Measurements from ENCODE around the gene AKAP5. TPM values are rescaled to one million over a fixed set of nuclear protein-coding genes. Genes with fewer than 3 reads are reported as not detected.

AKAP5 gene, protein sequence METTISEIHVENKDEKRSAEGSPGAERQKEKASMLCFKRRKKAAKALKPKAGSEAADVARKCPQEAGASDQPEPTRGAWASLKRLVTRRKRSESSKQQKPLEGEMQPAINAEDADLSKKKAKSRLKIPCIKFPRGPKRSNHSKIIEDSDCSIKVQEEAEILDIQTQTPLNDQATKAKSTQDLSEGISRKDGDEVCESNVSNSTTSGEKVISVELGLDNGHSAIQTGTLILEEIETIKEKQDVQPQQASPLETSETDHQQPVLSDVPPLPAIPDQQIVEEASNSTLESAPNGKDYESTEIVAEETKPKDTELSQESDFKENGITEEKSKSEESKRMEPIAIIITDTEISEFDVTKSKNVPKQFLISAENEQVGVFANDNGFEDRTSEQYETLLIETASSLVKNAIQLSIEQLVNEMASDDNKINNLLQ
- 0.87 and 1.3 TPM in 2 replicates for total RNA-seq (2014; rRNA removed; shearing (Covaris generic); ENCODE audit: low replicate concordance)

DNA sequence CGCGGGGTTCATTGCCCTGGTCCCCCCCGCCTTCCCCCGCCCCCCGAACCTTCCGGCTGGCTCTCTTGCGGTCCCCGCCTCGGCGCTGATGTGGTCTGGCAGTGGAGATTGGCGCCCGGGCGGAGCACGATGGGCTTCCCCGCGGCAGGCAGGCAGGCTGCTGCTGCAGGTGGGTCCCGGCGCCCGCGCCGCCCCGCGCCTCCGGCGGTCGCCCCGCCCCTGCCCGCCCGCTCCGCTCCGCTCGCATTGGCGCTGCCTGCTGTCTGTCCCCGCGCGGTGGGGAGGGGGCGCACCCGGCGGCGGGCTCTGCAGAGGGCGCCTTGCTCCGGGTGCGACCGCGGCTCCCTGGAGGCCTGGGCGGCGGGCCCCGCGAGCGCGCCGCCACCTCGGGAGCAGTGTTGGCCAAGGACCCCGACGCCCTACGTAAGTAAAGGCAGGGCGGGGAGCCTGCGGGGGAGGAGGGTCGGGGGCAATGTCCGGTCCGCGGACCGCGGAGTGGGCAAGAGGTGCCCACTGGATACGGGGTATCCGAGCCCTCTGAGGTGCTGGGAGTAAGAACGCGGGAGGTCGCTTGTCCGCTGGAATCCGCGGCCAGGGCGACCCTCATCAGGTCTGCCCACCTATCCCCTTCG, at the start of gene AKAP5:
Gene AKAP5, plus strand, starts transcription at position 309 of the 632 bp plus-strand sequence. CDS start 2,896 bp downstream, outside the sequence.
- in situ Hi-C loops (cut with HindIII; ENCODE audit: low pct_unique_long_range_greater_than_20kb, low sequenced_read_pairs) = no loop called here
- DNase-seq (ENCODE audit: low read depth) = peak; percentile 41

- no peak for DNase-seq (ENCODE audit: low read depth)
- in situ Hi-C loops (cut with HindIII; ENCODE audit: low pct_unique_long_range_greater_than_20kb, low sequenced_read_pairs) = no loop called here
Measured at GRCh38 chr14:64416348-64416932, 48.9 kb upstream of the AKAP5 start.

DNA sequence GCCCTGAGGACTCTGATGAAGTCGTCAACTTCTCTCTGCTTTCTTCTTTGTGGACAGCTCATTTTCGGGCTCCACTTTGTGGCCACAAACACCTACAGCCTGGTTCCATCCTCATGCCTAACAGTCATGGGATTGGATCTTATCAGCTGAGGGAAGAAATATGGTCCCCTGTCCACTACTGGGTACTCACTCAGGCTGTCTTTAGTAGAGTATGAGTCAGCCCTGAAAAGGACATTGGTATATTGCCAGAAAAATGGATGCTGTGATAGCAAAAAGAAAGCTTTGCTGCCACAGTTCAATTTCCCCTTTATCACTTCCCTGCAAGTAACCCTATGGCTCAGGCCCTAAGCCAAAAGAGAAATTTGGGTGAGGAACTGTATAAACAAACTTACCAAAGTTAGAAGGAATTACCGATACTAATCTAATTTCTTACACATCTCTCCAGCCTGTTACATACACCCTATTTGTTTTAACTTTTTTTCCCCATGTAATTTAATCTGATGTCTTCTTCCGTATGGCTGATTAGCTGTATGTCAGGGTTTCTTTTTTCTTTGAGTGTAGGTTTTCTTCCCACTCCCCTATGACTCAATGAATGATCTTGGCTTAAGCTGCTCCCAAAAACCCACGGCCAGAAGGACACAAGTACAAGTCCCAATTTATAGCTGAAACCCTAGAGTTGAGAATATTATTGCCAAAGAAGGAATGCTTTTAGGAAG, 48.1 kb upstream of the AKAP5 start:
- no peak for DNase-seq (ENCODE audit: low read depth)
- in situ Hi-C loops (cut with HindIII; ENCODE audit: low pct_unique_long_range_greater_than_20kb, low sequenced_read_pairs) = no loop called here

- DNase-seq (ENCODE audit: low read depth) = no peak
- in situ Hi-C loops (cut with HindIII; ENCODE audit: low pct_unique_long_range_greater_than_20kb, low sequenced_read_pairs) = no loop called here
Measured at GRCh38 chr14:64417771-64418125, 47.6 kb upstream of the AKAP5 start.

DNA sequence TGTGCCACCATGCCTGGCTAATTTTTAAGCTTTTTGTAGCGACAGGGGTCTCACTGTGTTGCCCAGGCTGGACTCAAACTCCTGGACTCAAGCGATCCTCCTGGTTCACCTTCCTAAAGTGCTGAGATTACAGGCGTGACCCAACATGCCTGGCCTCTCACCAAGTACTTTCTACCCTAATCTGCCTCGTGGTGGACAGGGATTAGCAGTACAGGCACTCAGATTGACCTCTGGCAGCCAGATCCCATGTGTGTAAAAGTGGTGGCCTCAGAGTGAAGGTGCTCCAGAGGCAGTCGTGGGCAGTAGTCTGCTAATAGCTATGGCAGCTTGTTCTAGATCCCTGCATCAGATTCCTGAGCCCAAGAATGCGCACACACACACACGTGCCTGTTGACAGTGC, 46.3 kb upstream of the AKAP5 start:
- in situ Hi-C loops (cut with HindIII; ENCODE audit: low pct_unique_long_range_greater_than_20kb, low sequenced_read_pairs) = no loop called here
- no peak for DNase-seq (ENCODE audit: low read depth)

DNA sequence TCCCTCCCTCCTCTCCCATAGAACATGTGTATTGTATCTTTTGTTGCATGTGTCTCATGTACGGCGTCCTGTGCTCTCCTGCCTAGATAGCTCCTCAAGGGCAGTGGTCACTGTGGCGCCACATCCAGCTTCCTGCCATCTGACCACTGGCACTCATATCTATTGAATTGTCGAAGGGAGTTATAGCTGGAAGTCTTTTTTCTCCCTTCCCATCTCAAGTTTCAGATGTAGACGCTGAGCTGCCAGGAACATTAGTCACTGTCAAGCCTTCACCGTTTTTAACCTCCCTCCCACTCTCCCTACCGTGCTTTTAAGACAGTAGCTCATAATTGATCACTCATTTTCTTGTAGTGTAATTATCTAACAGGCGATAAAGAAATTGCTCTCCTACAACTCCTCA, 44.1 kb upstream of the AKAP5 start:
- DNase-seq (ENCODE audit: low read depth) = peak; percentile 44
- in situ Hi-C loops (cut with HindIII; ENCODE audit: low pct_unique_long_range_greater_than_20kb, low sequenced_read_pairs) = no loop called here

GRCh38 chr14:64422005-64422404, 43.3 kb upstream of the AKAP5 start:
- no peak for DNase-seq (ENCODE audit: low read depth)
- in situ Hi-C loops (cut with HindIII; ENCODE audit: low pct_unique_long_range_greater_than_20kb, low sequenced_read_pairs) = no loop called here

- DNase-seq (ENCODE audit: low read depth) = no peak
- in situ Hi-C loops (cut with HindIII; ENCODE audit: low pct_unique_long_range_greater_than_20kb, low sequenced_read_pairs) = no loop called here
Measured at GRCh38 chr14:64422756-64423155, 42.5 kb upstream of the AKAP5 start.

DNA sequence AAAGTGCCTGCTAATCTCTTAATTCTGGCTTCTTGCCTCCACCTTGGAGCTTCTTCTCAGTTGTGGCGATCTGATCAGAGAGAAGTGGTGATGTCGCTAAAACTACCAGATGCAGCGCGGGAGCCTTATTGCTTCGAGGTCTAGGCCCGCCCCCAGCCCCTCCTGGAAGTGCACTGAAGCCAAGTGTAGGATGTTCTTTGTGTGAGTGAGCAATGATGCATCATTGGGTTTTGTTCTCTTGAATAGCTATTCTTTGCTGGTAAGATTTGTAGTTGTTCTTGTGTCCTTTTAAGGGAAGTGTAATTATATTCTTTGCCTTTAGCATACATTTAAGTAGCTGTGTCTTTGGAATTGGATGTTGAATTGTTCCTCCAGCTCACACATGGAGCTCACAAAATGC, 41.3 kb upstream of the AKAP5 start:
- in situ Hi-C loops (cut with HindIII; ENCODE audit: low pct_unique_long_range_greater_than_20kb, low sequenced_read_pairs) = no loop called here
- no peak for DNase-seq (ENCODE audit: low read depth)

- DNase-seq (ENCODE audit: low read depth) = no peak
- in situ Hi-C loops (cut with HindIII; ENCODE audit: low pct_unique_long_range_greater_than_20kb, low sequenced_read_pairs) = no loop called here
Measured at GRCh38 chr14:64434528-64434927, 30.8 kb upstream of the AKAP5 start.

GRCh38 chr14:64438181-64438841, 27.0 kb upstream of the AKAP5 start:
- in situ Hi-C loops (cut with HindIII; ENCODE audit: low pct_unique_long_range_greater_than_20kb, low sequenced_read_pairs) = no loop called here
- DNase-seq (ENCODE audit: low read depth) = peak; percentile 94

DNA sequence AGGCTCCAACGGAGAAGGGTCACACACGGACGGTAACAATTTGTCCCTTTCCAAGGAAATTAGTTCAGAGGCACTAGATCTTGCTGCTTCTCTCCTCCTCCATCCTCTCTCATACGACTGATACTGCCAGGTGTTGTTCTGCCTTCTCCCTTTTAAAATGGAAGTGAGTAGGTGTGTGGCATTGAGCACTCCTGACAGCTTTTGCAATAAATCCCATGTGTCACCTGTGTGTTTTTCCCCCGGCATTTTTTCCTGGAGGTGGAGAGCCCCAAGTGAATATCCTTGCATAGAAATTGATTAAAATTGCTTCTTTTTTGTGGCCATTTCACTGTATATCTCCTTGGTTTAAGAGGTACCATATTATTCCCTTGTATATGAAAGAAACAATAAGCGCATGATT, 26.2 kb upstream of the AKAP5 start:
- no peak for DNase-seq (ENCODE audit: low read depth)
- in situ Hi-C loops (cut with HindIII; ENCODE audit: low pct_unique_long_range_greater_than_20kb, low sequenced_read_pairs) = no loop called here

- no peak for DNase-seq (ENCODE audit: low read depth)
- in situ Hi-C loops (cut with HindIII; ENCODE audit: low pct_unique_long_range_greater_than_20kb, low sequenced_read_pairs) = no loop called here
Measured at GRCh38 chr14:64440494-64440893, 24.8 kb upstream of the AKAP5 start.

DNA sequence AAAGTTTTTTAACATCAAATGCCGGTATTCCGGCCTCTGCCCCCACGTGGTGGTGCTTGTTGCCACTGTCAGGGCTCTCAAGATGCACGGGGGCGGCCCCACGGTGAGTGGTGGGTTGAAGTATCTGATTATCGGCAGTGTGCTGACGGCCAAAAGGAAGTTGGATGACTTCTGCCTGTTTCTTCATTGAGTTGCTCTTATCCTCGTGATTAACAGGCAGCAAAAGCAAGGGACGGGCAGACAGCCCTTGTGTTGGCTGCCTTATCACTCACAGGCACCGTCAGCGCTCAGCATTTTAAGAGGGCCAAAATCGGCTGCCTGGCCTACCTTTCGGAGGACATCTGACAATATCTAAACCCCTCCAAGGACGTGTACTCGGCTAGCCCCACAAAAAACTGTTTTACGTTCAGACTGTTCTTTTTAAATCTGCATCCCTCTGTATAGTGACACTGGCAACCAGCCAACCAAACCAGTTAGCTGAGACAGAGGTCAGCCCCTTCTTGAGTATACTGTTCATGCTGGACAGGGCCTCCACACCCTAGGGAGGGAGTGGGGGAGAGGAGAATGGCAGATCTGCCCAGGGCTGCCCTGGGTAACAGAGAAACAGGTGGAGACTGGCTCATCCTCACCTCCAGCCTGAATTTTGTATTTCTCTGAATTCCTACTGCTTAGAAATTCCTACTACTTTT, 22.9 kb upstream of the AKAP5 start:
- in situ Hi-C loops (cut with HindIII; ENCODE audit: low pct_unique_long_range_greater_than_20kb, low sequenced_read_pairs) = no loop called here
- DNase-seq (ENCODE audit: low read depth) = peak; percentile 16

GRCh38 chr14:64444140-64444539, 21.2 kb upstream of the AKAP5 start:
- in situ Hi-C loops (cut with HindIII; ENCODE audit: low pct_unique_long_range_greater_than_20kb, low sequenced_read_pairs) = no loop called here
- no peak for DNase-seq (ENCODE audit: low read depth)

DNA sequence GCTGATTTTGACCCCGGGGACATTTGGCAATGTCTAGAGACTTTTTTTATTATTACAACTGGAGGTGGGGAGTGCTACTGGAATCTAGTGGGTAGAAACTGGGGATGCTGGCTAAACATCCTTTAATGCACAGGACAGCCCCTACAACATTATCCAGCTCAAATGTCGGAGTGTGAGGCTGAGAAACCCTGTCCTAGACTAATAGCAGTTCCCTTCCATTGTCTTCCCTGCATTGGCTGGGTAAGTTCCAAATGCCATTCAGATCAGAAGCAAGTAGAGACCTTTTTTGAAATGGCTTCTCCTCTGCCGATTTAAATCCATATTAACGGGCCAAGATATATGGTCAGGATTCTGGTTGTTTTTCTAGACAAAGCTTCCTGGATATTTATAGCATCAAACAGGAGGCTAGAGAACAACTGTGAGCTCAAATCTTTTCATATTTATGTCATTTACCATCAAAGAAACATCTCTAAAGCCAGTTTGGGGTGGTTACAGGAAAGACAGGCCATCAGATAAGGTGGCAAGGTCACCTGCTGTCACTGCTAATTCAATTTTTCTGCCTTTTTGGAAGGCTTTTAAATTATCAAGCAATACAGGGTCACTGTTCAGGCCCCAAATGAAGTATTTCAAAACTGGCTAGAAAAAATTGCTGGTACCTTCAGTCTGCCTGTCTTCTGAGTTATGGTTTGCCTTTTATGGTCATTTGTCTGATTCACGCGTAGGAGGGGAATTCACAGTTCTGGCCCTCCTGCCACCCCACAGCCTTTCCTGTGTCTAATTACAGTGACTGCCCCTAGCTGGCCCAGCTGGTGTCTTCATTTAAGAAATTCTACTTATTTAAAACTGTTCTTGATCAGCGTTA, 20.1 kb upstream of the AKAP5 start:
- in situ Hi-C loops (cut with HindIII; ENCODE audit: low pct_unique_long_range_greater_than_20kb, low sequenced_read_pairs) = no loop called here
- DNase-seq (ENCODE audit: low read depth) = peak; percentile 49

Measured in Caki2 (cell line).